GM12892 (cell line): ENCODE data around the gene NHS.

Experiments used
- POLR2A ChIP-seq: IDR thresholded peaks from 2 replicates; pipeline ENCODE4 v1.6.1; 2011; ENCODE audit warnings: low read depth, low read length, control low read depth
- POLR2AphosphoS5 ChIP-seq: IDR thresholded peaks from 2 replicates; pipeline ENCODE4 v1.6.1; 2011; ENCODE audit warnings: low read depth, low read length, control low read depth
- TAF1 ChIP-seq: IDR thresholded peaks from 2 replicates; pipeline ENCODE4 v1.6.1; 2011; ENCODE audit warnings: low read depth, mild to moderate bottlenecking, control low read depth, low read length, borderline replicate concordance

DNA sequence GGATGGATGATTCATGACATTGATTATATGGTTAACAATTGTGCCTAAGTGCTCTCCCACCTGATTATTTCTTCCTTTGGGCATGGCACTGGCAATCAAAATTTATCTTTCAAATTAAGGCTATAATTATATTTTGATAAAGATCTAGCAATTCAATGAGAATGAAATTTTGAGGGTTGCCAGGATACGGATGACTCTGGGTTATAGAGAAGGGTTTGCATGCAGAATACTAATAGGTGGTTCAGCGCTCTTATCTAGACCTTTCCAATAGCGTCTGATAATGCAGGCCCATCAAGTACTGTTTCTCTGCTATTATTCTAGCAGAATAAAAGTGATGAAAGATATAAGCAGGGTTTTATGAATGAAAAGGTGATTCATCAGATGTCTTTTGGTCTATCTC, 287.4 kb downstream of the NHS start:
- TF ChIP-seq POLR2A: no peak
- no peak for TF ChIP-seq POLR2AphosphoS5
- TF ChIP-seq TAF1: no peak
